Retinal pigment epithelial cell (primary cell): ENCODE results near the gene PDE4B.

ENCODE experiments used
- DNase-seq: peaks from one replicate; pipeline ENCODE4 v3.0.0-alpha.2; 2010; ENCODE audit warnings: low read depth
- H3K4me3 ChIP-seq: 2 replicates; pipeline ENCODE4 v1.5.1; 2011; ENCODE audit warnings: mild to moderate bottlenecking, low read length, control low read depth, moderate library complexity
- TF ChIP-seq, protein P1 (sequence below): conservative IDR thresholded peaks from 2 replicates; pipeline ENCODE4 v1.5.1; 2011; ENCODE audit warnings: low read depth, low read length, control low read depth, inconsistent platforms

The PDE4B gene

DNA sequence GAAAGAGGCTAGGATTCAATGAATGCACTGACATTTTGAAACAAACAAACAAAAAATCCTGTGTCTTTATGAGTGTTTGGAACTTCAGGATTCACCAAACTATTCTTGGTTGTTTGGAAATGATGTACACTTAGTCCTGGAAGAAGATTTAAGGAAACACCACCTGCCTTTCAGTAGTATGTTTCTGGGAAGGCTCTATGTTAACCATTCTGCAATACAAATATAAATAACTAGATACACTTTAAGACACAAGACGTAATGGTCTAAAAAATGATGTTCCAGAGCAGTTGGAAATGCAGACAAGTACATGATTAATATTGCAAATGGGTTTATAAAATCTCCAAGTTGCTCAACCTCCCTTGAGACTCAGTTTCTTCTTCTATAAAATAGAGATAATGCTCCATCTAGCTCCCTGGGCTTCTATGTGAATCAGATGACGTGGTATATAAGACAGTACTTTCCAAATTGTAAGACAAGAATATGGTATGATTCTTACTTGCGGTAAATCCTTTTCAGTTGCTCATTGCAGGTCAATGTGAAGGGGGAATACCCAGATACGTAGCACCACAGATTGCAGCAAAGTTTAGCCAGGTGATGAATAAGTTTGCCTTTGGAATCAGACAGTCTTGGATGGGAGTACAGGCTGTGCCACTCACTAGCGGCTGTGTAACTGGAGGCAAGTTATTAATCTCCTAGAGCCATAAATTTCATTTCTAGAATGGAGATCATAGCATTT, 516.5 kb downstream of the PDE4B start:
- TF ChIP-seq, protein P1, sequence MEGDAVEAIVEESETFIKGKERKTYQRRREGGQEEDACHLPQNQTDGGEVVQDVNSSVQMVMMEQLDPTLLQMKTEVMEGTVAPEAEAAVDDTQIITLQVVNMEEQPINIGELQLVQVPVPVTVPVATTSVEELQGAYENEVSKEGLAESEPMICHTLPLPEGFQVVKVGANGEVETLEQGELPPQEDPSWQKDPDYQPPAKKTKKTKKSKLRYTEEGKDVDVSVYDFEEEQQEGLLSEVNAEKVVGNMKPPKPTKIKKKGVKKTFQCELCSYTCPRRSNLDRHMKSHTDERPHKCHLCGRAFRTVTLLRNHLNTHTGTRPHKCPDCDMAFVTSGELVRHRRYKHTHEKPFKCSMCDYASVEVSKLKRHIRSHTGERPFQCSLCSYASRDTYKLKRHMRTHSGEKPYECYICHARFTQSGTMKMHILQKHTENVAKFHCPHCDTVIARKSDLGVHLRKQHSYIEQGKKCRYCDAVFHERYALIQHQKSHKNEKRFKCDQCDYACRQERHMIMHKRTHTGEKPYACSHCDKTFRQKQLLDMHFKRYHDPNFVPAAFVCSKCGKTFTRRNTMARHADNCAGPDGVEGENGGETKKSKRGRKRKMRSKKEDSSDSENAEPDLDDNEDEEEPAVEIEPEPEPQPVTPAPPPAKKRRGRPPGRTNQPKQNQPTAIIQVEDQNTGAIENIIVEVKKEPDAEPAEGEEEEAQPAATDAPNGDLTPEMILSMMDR, result no peak
- no peak overlapping the region for H3K4me3 ChIP-seq
- no peak for DNase-seq

DNA sequence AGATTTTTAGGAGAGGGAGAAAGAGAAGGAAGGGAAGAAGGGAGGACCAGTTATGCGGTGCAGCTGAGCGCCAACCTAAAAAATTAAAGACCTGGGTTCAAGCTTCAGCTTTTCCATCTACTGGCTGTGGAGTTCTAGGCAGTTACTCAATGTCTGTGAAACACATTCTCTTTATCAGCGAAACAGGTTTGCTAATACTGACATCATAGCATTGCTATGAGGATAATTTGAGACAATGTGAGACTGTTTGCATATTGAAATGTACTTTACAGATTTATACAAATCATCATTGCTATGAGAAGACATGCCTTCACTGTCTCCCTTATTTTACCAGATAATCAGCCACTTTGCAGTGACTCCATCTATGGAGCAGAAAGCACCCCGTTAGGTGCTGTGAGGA, 518.4 kb downstream of the PDE4B start:
- TF ChIP-seq, protein P1, result no peak
- DNase-seq, result no peak
- H3K4me3 ChIP-seq, result no peak overlapping the region

DNA sequence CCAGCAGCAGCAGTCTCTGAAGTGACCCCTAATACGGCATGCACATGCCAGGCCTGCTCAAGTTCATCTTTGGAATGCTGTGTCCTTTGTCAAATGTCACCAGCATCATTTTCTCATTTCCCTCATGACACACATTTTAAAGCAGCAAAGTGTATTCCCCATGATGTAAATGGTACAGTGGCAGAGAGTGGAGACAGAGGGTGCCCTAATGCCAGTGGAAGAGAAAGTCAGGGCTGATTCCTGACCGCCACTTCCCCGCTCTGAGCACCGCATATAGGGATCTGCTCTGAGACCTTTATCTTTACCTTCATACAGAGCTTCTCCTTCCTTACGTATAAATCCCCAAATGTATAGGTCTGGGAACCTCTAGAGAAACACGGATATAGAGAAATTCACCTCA, 518.9 kb downstream of the PDE4B start:
- TF ChIP-seq, protein P1, result no peak
- H3K4me3 ChIP-seq, result no peak overlapping the region
- no peak for DNase-seq

DNA sequence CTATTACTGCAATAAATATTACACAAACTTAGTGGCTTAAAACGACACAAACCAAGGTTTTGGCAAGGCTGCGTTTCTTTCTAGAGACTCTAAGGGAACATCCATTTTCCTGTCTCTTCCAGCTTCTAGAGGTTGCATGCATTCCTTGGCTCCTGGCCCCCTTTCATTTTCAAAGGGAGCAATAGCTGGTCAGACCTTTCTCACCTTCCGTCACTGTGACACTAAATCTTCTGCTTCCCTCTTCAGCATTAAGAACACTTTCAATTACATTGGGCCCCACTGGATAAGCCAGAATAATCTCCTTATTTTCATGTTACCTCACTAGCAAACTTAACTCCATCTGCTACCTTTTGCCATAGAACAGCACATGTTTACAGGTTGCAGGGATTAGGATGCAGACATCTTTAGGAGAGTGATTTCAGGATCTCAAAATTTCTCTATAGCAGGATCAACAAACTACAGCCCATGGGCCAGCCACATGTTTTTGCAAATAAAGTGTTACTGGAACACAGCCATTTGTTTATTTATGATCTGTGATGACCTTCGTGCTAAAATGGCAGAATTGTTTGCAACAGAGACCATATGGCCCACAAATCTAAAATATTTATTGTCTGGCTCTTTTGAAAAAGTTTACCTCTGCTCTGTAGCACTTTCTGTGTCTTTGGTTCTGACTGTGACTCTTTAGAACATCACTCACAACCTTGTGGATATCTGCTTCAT, 519.7 kb downstream of the PDE4B start:
- DNase-seq, result no peak
- no peak overlapping the region for H3K4me3 ChIP-seq
- TF ChIP-seq, protein P1, result no peak

DNA sequence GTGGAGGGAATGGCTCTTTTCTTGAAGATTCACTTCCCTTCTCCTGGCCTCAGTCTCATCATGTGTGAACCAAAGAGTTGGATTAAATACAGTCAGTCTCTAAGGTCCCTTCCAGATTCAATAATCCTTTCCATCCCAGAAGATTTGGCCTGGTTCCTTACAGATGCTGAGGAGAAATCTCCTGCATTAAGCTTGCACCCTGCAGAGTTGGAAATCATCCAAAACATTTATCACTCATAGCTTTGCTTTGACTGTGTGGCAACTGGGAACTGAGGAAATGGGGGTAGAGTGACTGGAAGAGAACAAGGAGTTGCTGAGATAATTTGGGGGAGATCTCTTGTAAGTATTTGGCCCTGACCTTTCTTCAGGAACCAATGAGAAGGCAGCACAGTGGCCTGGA, 520.7 kb downstream of the PDE4B start:
- no peak for DNase-seq
- TF ChIP-seq, protein P1, result no peak
- H3K4me3 ChIP-seq, result no peak overlapping the region

DNA sequence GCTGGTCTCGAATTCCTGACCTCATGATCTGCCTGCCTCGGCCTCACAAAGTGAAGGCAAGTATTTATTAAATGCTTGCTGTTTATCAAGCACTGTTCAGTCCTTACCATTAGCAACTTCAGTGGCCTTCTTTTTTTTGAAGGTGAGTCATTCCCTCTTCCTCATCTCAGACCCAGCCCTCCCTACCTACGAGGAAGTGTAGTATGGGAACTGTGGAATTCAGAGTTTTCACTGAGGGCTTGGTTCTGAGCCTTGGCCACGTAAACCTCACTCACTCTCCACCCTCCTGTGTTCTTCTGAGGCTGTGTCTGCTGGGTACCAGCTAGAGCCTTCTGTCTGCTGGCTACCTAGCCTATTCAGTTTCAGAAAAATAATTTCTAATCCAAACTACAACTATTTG, 523.0 kb downstream of the PDE4B start:
- TF ChIP-seq, protein P1, result no peak
- no peak for DNase-seq
- no peak overlapping the region for H3K4me3 ChIP-seq
